Measurements from ENCODE around the gene LHX4. TPM values are rescaled to one million over a fixed set of nuclear protein-coding genes. Genes with fewer than 3 reads are reported as not detected.

Gene LHX4
- total and polyA plus RNA-seq, 10 of the 15 experiments (the other 5 are each of a cell fraction or from before 2014, with no cell fraction given): 0.05 to 0.80 (median 0.32) TPM; not detected in 6

- ChIA-PET POLR2A (no interaction called here), SMC1A (ENCODE audit: uncharacterized antibody, unreplicated experiment) (no interaction called here), CTCF (no interaction called here), RAD21 (ENCODE audit: unreplicated experiment) (no interaction called here)
- H3K27ac ChIP-seq (ENCODE audit: control insufficient read depth, insufficient read depth): no peak overlapping the region
- no peaks in the 10 kb centered on the region for H3K79me2 ChIP-seq (ENCODE audit: control insufficient read depth, insufficient read depth, low read length)
- WGBS (ENCODE audit: insufficient coverage, insufficient replicate concordance, low lambda C conversion rate, missing lambda C conversion rate): 68% methylated on average over 22 of the region's 22 CpGs
- no peaks in the 10 kb centered on the region for H3K27me3 ChIP-seq (replicated peaks in 1 of 2; ENCODE audit: control insufficient read depth in 2 of 2, insufficient read depth in 2 of 2, low read length in 1 of 2)
- no peaks in the 10 kb centered on the region for H3K9me3 ChIP-seq (replicated peaks; ENCODE audit: control insufficient read depth, insufficient read depth, low read length)
- H2AFZ ChIP-seq (ENCODE audit: control insufficient read depth, low read depth, low read length): no peak overlapping the region
- H3K36me3 ChIP-seq (ENCODE audit: control insufficient read depth in 2 of 2, insufficient read depth in 2 of 2, low read length in 1 of 2): no peaks in the 10 kb centered on the region
- no peak overlapping the region for H3K9ac ChIP-seq (ENCODE audit: control insufficient read depth, insufficient read depth, low read length)
- TF ChIP-seq CHD4 (IDR thresholded peaks at IDR 0.05) (no peak), HCFC1 (IDR thresholded peaks at IDR 0.05; ENCODE audit: low read length) (no peak), NBN (IDR thresholded peaks at IDR 0.05) (no peak), ZBTB11 (CRISPR knock-in tag; IDR thresholded peaks at IDR 0.05) (no peak), MYC (IDR thresholded peaks at IDR 0.05; ENCODE audit: insufficient read depth, insufficient read length, insufficient replicate concordance, low read length, severe bottlenecking) (no peak), RAD51 (IDR thresholded peaks at IDR 0.05) (no peak), NR2F1 (conservative IDR thresholded peaks at IDR 0.05) (no peak), CHD2 (IDR thresholded peaks at IDR 0.05; ENCODE audit: borderline replicate concordance, low read depth, low read length) (no peak), ZBTB40 (IDR thresholded peaks at IDR 0.05; ENCODE audit: borderline replicate concordance) (no peak), BCLAF1 (IDR thresholded peaks at IDR 0.05) (no peak), CREM (IDR thresholded peaks at IDR 0.05; ENCODE audit: low read depth) (no peak), RAD21 (IDR thresholded peaks at IDR 0.05; ENCODE audit: insufficient read depth, low read depth, low read length) (no peak)
- ATAC-seq: no peak
- H3K4me3 ChIP-seq: no peak overlapping the region
- intact Hi-C loops (cut with micrococcal nuclease; ENCODE audit: unreplicated experiment) (no loop called here), in situ Hi-C loops (cut with MboI) (no loop called here)
- no peaks in the 10 kb centered on the region for H3K4me1 ChIP-seq (ENCODE audit: control insufficient read depth, insufficient read depth, low read length)
- DNase-seq (ENCODE audit: low read depth, low spot score): no peak
- no peak for FAIRE-seq
- no peak overlapping the region for H3K4me2 ChIP-seq (ENCODE audit: control insufficient read depth, insufficient read depth)
- BruUV-seq (replicated peaks): no TSS peak
- H4K20me1 ChIP-seq (ENCODE audit: control insufficient read depth, insufficient read depth): no peaks in the 10 kb centered on the region
These were observed 14.0 kb upstream of the LHX4 start for GRCh38 chr1:180215856-180216625.
